NCI-H1417 (cell line): Measurements from ENCODE around the gene FKBP5.

Experiments
- DNase-seq, 3 experiments: peaks; one replicate each; lab custom pipeline; 2025; lab: John Stamatoyannopoulos, UW

Gene FKBP5

DNA sequence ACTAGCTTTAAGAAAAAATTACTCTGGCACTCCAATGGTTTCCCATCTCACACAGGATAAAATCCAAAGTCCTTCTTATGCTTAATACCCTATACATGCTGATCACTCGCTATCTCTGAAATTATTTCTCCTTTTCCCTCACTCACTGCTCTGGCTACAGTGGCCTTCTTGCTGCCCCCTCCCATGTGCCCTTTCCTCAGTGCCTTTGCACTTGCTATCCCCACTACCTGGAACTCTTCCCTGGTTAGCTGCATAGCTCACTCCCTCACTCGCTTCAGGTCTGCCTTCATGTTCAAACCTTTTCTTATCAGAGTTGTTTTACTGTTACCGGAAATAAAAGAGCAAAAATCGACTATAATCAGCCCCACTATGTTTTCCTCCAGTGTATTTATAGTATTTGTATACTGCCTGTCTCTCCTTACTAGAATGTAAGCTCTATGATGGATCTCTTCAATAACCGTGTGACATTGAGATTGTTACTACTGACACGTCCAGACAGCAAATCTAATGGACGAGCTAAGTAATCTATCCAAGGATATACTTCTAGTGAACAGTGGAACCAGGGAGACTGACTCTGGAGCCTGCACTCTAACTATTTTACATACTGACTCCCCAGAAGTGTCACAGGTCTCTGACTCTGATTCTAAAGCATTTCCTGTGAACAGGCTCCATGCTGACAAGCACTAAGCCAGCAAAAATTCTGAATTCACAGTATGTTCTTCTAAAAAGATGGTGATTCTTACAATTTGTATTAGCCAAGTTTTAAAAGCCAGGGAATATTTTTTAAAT lies 25.1 kb downstream of the FKBP5 start:
- DNase-seq, result no peak

DNA sequence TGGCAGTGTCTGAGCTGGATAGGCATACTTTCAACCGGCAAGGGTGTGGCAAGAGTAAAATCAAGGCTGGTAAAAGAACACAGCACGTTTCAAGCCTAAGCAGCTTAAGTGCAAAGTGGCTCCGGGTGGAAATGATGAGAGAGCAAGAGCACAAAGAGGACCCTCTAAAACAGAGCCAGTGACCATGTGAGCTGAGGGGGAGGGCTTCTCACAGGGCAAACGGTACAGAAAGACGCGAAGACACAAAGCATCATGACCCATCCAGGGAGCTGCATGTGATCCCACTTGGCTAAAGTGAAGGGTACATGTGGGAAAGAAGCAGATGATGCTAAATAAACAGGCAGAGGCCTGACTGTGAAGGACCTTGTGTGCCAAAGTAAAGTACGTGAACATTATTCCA lies 25.7 kb downstream of the FKBP5 start:
- no peak for DNase-seq

DNA sequence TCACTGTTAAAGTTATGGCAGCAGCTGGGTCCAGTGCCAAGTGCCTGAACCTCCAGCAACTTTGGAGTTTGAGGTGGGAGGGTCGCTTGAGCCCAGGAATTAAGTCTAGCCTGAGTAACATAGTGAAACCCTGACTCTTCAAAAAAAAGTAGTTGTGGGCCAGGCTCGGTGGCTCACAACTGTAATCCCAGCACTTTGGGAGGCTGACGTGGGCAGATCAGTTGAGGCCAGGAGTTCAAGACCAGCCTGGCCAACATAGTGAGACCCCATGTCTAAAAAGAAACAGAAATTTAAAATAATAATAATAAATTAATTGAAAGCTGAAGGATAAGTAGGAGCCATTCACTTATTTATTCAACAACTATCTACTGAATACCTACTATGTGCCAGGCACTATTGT lies 33.8 kb downstream of the FKBP5 start:
- DNase-seq, result no peak

DNA sequence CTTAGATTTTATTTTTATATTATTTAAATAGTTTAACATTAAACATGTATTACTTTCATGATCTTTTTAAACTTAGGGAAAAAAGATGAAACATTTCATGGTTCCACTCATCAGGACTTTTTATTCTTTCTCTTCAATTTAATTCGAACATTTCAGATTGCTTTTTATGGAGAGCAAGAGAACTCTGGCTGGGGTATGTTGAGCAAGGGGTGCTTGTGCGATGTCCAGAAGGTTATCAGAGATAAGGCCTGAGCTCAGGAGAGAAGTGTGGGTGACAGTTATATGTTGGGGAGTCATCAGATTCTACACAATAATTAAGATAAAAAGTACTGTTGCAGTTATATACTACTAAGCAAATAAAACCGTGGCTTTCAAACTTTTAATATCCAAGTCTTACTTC lies 37.5 kb downstream of the FKBP5 start:
- no peak for DNase-seq

DNA sequence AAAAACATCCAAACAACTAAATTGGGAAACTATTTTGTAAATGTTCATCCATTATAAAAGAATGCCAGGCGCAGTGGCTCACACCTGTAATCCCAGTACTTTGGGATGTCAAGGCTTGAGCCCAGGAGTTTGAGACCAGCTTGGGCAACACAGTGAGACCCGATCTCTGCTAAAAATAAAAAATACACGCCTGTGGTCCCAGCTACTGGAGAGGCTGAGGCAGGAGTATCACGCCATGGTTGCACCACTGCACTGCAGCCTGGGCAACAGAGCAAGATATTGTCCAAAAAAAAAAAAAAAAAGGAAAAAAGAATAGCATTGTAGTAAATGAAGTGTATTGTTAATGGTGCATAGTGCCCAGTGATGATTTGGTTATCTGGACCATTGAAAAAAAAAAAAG lies 38.7 kb downstream of the FKBP5 start:
- no peak for DNase-seq

DNA sequence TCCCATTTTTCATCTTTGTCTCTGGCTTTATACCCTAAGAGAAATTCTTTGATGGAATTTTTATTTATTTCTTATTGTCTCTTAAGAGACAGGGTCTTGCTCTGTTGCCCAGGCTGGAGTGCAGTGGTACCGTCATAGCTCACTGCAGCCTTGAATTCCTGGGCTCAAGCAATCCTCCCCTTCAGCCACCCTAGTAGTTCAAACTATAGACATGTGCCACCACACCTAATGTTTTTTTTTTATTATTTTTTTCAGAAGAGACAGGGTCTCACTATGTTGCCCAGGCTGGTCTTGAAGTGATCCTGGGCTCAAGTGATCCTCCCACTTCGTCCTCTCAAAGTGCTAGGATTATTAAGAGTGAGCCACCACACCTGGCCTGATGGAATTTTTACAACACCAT lies 40.5 kb downstream of the FKBP5 start:
- DNase-seq, result no peak

DNA sequence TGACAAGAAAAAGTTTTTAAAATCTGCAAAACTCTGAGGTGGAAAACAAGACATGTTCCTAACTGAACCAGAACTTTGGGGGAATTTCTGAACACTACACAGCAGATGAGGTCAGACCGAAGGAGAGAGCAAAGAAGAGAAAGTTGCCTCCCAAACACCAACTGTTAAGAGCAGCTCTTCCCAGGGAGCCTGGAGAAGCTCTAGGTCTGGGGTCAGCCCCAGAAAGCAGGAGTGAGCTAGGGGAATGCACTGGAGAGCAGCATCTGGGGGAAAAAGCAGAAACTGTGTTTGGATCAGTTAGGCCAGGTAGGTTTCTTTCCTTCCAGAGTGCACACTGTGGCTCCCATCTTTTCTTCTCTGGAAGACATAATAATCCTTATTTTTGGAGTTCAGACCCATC lies 41.3 kb downstream of the FKBP5 start:
- DNase-seq, result no peak

DNA sequence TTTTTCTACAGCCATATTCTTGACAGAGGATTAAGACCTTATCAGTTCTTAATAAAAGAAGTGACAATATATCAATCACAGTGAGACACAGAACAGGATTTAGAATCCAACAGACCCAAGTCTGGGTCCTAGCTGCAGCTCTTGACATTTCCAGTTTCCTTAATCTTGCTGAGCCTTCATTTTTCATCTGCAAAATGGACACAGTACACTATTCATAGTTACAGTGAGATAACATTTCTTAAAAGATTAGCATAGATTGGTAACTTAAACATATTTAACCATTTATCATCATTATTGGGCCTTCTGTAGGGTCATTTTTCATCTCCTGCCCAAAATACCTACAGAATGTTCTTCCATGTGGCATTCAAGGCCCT lies 45.6 kb downstream of the FKBP5 start:
- DNase-seq, result no peak

DNA sequence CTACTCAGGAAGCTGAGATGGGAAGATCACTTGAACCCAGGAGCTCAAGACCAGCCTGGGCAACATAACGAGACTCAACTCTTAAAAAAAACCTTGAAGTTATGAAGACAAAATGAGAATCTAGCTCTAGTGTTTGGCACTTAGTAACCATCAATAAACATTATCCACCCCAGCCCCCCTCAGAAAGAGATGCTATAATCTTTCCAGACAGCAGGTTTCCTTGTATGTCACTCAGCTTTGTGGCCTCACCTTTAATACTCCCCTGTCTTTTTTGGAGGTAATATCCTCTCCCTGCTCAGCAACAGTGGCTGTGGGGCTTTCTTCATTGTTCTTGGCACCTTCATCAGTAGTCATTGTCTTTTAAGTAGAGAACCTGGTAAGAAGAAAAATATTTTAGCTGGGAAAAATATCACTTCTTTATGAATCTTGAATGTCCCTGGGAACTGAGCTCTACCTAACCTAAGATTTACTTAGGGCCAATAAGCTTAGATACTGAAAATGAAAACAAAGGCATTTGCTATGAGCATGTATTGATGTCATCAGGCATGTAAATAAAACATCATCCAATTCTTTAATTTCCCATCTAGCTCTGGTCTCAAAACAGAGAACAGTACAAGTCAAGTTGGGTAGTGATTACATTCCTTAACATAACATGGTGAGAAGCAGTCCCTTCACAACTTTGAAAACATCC lies 46.1 kb downstream of the FKBP5 start:
- no peak for DNase-seq

DNA sequence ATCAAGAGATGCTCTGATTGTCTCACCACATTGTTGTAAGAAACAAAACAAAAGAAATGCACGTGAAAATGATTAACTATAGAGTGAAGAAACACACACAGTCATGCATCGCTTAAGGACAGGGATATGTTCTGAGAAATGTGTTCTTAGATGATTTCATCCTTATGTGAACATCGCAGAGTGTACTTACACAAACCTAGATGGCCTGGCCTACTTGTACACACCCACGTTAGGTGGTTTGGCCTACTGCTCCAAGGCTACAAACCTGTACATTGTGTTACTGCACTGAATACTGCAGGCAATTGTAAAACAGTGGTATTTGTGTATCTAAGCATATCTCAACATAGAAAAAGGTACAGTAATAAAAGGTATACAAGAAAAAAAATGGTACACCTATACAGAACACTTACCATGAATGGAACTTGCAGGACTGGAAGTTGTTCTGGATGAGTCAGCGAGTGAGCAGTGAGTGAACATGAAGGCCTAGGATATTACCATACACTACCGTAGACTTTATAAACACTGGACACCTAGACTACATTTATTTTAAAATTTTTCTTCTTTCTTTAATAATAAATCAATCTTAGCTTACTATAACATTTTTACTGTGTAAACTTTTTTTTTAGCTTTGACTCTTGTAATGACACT lies 48.6 kb downstream of the FKBP5 start:
- DNase-seq, result no peak

DNA sequence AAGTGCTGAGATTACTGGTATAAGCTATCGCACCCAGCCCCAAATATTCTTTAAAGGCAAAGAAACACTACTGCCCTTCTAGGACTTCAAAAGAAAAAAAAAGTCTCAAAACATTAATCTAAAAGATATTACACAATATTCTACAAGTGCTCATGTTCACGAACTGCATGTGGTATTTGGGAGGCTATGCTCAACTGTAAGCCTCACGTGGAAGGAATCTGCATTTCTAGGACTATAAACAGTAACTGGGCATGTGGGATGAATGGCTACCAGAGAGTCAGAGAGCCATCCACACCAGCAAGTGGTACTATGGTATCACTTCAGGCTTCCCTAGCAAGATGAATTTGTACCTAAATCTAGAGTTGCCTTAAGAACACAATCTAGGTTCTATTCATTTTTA lies 50.0 kb downstream of the FKBP5 start:
- DNase-seq, result no peak

DNA sequence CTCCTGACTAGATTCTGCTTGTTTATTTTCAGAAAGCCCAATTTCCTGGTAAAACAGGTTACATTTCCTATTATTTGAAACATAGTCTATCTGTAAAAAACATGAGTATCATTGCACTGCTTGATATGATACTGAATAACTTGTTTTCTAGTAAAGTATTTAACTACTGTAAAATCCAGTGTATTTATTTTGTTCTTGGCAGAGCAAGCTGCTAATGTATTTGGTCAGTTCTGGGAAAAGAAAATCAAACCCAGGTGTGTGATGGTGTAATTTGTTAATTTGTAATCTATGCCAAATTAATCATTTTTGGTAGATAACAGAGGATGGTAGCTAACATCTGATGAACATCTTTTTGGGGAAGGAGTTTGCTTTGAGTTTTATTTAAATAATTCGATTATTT lies 50.8 kb downstream of the FKBP5 start:
- DNase-seq, result no peak

DNA sequence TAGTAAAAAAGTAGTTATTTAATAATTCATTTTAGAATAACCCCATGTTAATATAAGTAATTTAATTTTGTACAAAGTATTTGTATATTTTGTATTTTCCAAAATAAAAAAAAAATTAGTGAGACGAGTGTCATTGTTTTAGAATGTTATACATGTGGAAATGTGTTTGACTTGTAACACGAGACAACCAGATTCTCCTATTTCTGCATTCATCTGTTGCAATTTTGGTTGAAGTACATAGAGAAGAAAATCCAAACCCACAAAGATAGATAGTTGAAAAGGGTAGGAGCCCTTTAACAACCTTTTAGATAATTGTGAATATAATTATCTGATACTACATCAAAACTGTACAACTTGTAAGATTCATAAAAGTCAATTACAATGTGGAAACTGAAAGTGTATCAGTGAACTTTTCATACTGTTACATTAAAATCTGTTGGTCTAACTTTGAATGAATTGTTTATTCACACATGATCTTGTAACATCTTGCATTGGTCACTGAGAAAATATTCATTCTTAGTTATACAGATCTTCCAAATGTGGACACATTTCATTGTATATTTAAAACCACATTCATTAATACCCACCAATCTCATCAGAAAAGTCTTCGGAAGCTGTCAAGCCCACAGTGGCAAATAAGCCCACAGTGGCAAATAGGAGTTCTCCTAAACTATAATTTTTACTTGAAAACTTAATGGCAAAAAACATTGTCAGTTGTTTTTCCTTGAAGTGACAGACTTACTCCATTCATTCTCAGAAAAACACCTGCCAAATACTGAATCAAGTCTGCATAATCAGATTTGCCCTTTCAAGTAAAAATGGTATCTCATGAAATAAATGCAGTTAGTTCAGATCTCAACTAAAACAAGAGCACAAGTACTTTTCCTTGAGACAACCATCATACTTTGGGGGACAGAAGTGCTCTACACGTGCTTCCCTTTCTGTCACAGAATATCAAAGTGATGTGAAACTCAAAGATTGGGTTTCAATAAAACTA lies 52.8 kb downstream of the FKBP5 start:
- no peak for DNase-seq

DNA sequence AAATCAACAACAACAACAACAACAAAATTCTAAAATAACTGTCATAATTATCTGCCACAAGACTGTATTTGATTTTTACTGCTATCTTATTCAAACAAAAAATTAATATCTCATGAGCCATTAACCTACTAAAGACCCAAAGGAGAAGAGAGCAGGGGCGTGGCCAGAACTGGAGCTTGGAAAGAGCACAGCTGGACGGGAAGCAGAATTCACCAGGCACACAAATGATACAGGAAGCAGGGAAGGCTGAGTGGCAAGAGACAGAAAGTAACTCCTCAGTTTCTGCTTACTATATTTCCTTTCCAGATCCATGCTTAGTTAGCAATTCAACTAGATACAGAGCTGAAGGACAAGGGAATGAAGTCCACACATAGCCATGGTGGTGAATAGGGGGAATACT lies 54.4 kb downstream of the FKBP5 start:
- DNase-seq, result peak in 1 of 3 experiments; percentile 4

DNA sequence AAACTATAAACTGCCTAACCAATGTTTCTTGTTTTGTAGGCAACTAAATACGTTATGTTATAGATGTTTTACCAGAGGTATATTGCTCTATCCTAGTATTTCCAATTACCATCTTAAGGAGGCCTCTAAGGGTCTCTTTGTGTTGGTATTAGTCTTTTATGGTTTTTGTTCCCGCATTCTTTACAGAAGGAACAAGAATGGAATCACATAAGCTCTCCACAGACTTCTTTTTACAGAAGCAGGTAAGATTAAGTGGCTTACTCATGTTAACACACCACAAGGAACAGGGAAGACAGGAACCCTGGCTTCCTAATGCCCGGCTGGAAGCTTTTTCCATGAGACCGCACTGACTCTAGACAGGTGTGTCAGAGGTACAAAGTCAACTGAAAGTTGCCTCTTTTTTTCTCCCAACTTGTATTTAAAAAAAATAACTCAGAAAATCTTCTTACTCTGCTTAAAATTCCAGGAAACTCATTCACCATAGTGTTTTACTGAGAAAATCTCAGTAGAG lies 55.1 kb downstream of the FKBP5 start:
- no peak for DNase-seq

DNA sequence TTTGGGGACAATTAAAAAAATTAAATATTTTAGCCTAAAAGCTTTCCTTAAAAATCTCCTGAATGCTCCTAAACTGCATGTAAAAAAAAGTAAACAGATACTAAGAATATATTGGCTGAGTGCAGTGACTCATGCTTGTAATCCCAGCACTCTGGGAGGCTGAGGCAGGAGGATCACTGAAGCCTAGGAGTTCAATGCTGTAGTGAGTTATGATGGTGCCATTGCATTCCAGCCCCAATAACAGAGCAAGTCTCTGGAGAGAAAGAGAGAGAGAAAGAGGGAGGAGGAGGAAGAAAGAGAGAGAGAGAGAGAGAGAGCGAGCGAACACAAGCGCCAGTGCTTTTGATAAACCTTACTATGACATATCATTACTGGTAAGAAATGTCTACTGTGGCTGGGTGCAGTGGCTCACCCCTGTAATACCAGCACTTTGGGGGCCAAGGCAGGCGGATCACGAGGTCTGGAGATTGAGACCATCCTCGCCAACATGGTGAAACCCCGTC lies 58.8 kb downstream of the FKBP5 start:
- DNase-seq, result no peak

DNA sequence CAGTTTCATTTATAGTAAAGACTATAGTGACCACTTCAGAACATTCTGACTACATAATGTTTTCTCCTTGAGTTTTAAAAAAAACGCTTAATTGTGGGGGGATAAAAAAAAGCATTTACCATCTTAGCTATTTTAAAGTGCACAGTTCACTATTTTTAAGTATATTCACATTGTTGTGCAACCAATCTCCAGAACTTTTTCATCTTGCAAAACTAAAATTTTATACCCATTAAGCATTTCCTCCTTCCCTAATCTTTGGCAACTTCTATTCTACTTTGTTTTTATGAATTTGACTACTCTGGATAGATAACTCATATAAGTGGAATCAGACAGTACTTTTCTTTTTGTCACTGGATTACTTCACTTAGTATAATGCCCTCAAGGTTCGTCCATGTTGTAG lies 62.3 kb downstream of the FKBP5 start:
- no peak for DNase-seq

DNA sequence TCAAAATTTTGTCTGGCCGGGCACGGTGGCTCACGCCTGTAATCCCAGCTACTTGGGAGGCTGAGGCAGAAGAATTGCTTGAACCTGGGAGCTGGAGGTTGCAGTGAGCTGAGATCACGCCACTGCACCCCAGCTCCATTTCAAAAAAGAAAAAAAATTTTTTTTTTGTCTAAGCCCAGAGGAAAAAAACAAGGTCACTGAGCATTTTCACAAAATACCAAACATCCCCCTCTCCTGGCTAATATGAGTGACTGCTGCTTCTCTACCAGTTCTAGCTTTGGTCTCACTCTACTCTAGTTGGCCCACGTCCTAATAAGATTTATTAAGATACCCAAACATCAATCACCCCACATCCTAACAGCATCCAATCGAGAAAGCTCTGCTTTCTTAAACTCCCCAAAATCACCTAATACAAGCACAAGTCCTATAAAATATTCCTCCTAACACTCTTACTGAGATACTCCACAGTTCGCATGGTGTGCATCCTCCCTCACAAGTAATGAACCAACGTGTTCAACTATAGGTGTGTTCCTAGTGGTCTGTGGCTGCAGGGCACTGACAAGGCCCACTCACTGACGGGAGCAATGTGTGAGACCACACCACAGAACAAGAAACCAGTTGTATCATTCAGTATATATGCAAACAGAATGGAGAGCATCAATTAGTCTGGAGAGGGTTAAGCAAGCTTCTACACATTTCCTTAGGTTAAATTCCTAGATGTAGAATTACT lies 64.2 kb downstream of the FKBP5 start:
- DNase-seq, result no peak

DNA sequence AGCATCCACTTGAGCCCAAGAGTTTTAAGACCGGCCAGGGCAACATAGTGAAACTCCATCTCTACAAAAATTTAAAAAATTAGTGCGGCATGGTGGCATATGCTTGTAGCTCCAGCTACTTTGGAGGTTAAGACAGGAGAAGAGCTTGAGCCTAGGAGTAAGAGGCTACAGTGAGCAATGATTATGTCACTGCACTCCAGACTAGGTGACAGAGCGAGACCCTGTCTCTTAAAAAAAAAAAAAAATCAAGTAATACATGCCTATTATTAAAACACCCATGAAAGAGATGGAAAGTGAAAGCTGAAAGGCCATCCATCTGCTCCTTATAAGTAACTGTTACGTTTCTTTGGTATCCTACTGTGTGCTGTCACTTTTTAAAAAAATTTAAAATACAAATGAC lies 66.4 kb downstream of the FKBP5 start:
- no peak for DNase-seq

DNA sequence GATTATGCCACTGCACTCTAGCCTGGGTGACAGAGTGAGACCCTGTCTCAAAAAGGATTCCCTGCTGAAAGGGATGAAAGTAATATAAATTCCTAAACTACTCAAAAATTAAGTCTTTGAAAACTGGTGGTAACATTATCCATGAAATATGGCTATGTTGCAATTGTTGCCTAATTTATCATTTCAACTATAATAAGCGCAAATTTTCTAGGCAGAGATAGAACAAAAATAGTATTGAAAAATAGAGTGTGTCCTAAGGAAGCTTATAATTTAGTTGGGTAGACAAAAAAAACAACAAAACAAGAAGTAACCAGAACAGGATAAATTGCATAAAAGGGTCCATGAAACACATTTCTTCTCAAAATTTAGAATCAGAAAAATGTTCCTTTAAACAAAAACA lies 68.0 kb downstream of the FKBP5 start:
- DNase-seq, result no peak

DNA sequence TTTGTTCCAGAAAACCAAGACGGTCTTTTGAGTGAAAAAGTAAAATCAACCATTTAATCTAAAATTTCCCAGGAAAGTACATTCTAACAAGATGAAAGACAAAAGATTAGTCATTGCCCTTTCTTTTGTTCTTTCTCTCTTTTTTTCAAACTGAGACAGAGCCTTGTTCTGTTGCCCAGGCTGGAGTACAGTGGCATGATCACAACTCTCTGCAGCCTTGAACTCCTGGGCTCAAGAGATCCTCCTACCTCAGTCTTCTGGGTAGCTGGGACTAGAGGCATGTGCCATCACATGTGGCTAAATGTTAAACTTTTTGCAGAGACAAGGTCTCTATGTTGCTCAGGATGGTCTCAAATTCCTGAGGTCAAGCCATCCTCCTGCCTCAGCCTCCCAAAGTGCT lies 75.0 kb downstream of the FKBP5 start:
- no peak for DNase-seq
